Ovary (tissue), 3 donors: ENCODE measurements around the gene TPRG1L.

ENCODE experiments used
- CTCF ChIP-seq, 3 donors: fragments of 450-650 bp in 2 of 3; fragments of 200-600 bp in 1 of 3; IDR thresholded peaks; one replicate each; pipeline versions ENCODE4 v1.5.1 to v1.8.0; 2016 to 2022; ENCODE audit warnings: antibody characterized with exemption in 3 of 3, mild to moderate bottlenecking in 1 of 3
- EP300 ChIP-seq: sonication (generic); formaldehyde crosslinking; IDR thresholded peaks from one replicate; pipeline ENCODE4 v1.6.1; 2017; ENCODE audit warnings: antibody characterized with exemption
- donor health status: DM: no; HTN: no; CAD: no.

DNA sequence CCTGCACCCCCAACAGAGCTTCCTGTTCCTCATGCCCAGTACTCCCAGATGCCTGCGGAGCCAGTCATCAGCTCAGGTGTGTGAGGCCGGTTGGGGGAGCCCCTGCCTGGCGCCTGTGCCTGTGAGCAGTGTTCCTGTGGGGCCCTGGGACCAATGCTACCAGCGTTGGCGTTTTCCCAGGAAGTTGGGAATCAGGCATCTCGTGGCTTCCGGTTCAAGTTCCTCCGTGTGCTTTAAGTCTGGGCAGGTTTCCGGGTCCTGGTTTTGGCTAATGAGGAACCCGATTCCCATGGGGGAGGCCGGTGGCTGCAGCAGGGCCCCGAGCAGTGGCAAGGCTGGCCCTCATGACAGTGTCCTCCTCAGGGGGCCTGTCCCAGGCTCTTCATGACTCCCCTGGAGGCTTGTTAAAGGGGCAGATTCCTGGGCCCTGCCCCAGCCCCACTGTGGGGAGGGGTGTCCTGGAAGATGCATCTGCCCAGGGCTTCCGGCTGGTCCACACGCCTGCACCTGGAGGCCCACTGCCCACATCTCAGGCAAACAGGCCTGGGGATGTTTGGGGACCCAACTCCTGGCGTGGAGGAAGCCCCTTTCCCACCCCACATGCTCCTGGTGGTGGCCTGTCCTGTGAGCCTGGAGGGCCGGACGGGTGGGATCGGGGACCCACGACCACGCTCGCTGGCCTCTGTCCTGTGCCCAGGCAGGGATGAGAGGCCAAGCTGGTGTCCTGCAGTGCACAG is 53.7 kb downstream of the TPRG1L start:
- no peak for TF ChIP-seq CTCF (IDR thresholded peaks at IDR 0.05)
- no peak for TF ChIP-seq EP300
